NCI-H82 treated with DMSO at 0.1 percent for 48 hours (cell line): ENCODE measurements around the gene SCGB1A1.

Experiments
- DNase-seq: peaks from one replicate; lab custom pipeline; 2025; ENCODE audit not compliant: unreplicated experiment; lab: John Stamatoyannopoulos, UW

The SCGB1A1 gene

DNA sequence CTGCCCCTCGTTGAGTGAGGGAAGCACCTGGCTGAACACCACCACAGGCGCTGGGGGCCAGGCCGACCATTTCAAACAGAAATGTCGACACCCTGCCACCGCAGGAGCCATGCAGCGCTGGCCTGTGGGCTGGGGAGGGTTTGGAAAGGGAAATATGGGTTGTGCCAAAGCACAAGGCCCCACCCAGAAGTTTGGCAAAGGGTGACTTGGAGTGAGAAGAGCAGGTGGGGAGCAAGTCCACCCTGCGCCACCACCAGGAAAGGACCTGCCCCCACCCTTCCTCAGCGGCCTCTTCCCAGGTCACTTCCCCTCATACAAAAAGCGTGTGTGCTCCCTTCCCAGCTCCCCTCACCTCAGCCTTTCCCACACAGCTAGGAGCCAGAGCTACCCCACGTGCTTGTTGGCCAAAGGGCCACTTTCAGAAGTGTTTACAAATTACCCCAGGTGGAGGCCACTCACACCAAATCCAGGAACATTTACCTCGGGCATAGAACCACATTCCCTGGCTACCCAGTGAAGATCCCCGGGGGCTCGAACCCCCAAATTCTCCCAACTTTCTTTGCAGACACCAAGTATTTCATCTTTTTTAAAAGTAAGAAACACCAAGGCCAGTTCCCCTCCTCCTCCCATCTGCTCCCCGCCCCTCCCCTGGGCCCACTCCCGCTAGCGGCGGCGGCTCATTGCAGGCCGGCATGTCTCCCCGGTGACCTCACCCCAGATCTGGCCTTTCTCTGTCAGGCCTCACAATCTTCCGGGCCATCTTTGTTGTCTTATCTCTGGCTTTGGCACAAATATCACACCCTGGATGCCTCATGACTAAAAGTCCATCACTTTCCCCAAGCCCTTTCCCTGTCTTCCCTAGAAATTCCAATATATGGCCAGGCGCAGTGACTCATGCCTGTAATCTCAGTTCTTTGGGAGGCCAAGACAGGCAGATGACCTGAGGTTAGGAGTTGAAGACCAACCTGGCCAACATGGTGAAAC, 20.5 kb upstream of the SCGB1A1 start:
- no peak for DNase-seq

DNA sequence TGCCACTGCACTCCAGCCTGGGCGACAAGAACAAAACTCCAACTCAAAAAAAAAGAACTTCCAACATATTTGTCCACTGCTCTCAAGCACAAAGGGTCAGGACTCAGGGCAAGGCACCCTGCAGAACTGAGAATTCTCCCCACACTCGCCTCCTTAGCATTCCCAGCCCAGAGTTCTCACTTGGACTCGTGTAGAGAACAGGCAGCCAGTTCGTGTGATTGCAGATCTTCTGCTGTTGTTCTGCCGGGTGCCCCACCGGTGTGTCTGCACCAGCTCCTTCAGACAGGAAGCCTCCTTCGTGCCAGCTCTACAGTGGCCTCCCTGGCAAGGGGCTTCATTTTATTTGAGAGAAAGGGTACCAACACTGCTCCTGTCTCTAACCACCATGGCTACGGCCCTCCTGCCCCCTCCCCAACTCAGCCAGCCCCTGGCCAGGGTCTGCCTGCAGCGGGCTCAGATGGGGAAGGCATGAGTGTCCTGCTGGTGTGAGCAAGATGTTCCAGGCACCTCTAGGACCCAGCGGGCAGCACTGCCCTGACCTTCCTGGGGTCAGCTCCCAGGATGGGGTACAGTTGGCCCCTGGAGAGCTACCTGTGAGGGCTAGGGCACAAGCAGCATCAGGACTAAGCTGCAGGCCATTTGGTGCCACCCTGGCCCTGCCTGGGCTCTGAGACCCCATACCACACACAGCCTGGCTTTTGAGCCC, 19.5 kb upstream of the SCGB1A1 start:
- no peak for DNase-seq

DNA sequence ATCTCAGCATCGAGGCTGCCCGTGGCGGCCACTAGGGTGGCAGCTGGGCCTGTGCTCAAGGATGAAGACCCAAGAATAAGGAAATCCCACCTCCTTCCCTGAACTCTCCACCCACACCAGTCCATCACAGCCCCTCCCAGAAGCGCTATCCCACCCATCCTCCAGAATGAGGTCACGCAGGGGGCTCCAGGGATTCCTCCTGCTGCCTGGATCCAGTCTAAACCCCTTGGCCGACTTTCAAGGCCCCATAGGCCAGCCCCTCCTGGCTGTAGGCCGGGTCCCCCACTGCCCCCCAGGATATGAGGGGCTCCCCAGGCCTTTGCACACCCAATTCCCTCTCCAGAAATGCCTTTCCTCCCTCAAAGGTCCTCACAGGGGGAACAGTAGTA, 19.0 kb upstream of the SCGB1A1 start:
- no peak for DNase-seq

DNA sequence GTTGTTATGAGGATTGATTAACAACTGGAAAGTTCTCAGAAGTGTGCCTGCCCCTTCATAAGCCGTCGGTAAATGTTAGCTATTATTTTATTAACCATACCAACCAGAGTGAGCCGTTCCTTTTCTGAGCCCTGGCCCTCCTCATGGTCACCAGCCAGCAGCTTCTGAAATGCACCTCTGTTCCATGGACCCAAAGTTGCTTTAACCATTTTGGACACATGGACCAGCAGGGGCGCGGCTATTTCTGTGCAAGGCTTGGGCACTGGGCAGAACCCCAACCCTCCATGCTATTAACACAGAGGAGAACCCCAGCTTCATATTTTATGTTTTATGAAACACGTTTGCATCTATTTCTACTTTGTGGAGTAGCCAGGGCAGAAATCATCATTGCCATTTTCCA, 18.6 kb upstream of the SCGB1A1 start:
- DNase-seq = no peak

DNA sequence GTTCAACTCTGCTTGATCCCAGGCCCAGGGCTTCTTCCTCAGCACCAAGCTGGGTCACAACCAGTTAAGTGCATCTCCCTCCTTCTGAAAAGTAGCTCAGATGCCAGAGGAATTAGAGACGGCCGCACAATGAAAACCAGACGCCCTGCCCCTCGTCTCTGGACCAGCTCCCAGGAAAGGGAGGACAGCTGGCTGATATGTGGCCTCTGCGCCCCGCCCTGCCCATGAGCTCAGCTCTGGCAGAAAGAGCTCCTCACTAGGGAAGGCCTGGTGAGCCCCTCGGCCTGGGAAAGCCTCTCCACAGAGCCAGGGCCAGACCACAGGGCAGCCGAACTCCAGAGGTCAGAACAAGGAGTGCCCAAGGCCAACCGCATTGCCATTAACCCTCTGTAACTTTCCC, 18.1 kb upstream of the SCGB1A1 start:
- no peak for DNase-seq

DNA sequence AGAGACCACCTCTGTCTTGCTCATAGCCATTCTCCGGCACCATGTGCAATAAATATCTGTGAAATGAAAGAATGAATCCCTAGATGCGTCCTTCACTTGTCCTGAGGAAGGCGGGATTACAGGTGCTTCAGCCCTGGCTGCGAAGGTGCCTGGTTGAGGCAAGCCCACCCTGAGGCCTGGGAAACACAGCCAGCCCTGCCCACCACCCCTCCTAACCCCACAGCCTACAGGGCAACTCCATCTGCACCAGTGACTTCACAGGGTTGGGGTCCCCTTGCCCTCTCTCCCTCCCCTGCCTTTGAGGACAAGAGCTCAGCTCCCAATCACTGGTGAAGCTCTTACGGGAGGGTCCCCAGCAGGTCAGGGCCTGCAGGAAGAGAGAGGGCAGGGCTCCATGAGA, 17.5 kb upstream of the SCGB1A1 start:
- no peak for DNase-seq

DNA sequence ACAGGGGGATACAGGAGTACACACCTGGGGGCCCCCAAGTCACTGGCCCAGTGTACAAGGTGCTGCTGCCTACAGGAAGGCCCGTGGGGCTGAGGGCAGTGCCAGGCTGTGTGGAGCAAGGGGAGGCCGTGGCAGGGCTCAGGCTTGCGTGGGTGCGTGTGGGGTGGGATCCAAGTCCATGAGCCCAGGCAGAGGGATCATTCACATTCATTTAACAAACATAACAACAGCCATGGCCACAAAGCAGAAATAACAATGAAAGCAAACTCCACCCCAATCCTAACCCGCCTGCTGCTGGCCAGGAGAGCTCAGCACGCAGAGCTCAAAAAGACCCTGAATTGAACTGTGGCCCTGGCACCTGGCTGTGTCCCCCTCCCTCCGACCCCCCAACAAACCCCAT, 17.0 kb upstream of the SCGB1A1 start:
- DNase-seq = no peak

DNA sequence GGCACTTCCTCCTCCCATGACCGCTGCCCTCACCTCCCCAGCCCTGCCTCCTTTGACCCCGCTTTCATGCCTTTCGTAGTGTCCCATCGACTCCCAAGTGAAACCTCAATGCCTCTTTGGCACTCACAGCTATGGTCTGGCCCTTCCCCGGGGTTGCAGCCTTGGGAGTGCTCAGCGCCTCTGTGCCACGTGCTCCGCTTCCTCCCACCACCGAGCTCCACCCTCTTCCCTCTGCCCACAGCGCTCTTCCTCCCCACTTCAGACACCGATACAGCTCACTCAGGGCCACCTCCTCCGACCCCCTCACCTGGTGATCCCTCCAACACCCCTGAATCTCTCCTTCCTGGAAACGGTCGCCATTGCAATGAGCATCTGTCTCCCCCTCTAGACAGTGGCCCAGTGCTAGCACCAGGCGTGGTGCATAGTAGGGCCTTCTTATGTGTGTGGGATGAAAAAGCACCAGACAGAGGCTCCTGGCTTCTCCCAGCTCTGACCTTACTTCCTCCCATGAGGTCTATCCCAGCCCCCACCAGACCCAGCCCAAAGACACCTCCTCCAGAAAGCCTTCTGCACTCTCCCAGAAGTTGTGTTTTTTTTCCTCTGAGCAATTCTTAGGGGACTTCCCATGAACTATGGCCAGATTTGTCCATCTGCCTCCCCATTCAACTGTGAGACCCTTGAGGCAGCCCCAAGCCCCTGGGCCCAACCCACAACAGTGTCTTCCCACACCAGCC, 16.4 kb upstream of the SCGB1A1 start:
- DNase-seq = no peak

DNA sequence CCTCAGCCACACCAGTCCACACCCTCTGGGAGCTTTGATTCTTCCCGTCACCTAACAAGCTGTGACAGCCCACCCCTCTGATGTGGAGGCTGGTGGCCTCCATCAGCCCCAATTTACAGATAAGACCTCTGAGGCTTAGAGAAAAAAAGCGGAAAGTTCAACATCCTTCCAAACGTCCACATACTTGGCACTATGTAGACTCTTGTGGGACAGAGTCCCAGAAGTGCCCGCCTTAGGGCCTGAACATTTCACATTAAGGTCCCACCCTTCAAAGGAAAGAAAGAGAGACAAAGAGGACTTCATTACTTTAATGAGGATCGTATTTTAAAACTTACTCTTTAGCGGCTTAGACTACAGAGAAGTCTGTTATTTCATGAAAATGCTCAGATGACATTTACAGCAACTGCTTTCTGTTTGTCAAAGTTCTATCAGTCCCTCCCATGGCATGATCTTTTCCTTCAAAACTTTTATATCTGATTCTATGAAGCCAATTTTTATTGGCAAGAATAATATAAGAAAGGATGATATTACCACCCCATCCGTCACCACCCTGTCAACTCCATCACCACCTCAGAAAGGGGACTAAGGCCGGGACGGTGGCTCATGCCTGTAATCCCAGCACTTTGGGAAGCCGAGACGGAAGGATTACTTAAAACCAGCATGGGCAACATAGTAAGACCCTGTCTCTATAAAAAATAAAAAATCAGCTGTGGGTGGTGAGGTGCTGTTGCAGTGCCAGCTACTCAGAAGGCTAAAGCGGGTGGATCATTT, 15.7 kb upstream of the SCGB1A1 start:
- DNase-seq = no peak

DNA sequence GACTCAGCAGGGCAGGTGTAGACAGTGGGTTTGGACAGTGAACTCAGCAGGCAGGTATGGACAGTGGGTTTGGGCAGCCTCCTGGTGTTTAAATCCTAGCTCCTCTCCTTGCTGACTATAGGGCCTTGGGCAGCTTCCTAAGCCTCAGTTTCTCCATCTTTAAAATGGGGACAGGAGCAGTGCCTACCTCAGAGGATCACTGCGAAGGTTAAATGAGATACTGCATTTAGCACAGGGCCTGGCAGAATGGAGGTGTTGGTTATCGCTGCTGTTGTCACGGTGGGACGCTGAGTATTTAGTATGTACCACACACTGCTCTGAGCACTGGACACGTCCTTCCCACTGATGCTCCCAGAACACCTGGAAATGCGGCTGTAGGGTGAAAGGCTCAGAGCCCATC, 14.4 kb upstream of the SCGB1A1 start:
- DNase-seq = no peak

DNA sequence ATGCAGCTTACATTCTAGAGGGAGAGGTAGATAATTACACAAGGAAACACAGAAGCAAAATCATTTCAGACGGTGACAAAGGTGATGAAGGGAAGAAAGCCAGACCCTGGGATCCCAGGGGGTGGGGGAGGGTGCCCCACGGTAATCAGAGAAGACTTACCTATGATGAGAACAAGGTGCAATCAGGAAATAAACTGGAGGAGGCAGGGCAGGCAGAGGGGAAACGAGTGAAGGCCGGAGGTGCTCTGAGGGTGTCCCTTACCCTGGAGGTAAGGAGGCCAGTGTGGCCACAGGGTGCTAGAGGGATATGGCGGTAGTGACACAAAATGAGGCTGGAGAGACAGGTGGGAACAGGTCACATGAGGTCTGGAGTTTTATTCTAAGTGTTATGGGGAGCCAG, 13.9 kb upstream of the SCGB1A1 start:
- no peak for DNase-seq

DNA sequence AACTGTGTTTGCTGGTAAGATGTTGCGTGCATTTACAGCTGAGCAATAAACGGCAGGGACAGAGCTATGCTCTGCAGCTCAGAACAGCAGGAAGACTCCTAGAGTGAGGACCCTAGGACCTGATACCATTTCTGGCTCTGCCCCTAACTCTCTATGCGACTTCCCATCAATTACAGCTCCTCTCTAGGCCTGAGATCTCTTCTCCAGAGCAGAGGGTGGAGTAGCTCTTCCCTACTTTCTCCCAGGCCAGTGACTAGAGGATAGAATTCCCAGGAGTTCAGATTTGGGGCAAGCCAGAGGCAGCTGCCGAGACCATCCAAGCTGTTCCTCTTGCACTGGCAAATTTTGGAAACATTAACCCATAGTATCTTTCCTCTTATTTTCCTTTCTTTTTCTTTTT, 12.8 kb upstream of the SCGB1A1 start:
- no peak for DNase-seq

DNA sequence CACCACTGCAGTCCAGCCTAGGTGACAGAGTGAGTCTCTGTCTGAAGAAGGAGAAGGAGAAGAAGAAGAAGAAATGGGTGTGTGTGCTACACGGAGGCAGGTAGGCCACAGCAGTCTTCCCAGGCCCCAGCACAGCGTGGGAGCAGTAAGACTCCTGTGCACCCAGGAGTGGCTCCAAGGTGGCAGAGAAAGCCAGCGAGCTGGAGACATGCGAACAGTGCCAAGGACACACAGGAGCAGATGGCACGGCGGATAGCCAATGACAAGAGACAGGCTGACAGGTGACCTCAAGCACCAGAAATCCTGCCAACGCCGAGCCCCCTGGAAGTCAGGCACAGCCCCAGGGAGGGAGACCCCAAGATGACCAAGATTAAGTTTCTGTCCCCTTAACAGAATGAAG, 9.0 kb upstream of the SCGB1A1 start:
- DNase-seq = no peak

DNA sequence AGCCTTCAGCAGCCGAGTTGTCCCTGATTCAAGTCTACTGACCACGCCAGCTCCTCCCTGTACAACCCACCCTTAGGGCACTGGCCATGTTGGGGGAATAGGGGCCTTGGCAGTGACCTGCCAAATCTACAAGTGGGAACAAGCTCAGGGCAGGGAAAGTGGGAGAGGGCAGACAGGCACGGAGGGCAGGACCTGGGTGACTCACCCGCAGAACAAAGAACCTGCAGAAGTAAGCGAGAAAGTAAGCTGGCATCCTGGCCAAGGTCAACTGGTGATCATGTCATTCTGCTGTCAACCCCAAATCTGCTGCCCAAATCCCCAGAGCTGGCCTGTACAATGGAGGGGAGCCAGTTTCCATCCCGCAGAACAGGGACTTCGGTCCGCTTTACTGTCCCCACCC, 7.9 kb upstream of the SCGB1A1 start:
- no peak for DNase-seq

DNA sequence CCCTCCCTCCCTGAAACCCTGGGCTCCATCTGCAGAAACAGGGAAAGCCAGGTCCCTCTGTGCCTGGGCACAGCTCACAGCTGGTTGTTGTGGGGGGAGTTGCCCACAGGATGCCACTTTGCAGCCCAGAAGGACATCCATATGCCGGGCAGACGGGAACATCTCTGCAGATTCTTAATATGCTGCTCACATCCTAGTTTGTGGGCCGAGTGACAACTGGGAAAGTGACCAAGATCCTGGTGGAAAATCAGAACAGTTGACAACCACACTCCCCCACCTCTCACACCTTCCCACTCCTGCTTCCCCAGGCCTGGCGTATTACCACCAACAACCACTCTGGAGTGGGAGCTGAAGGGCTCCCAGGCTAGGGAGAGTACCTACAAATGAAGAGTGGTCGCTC, 7.3 kb upstream of the SCGB1A1 start:
- no peak for DNase-seq

DNA sequence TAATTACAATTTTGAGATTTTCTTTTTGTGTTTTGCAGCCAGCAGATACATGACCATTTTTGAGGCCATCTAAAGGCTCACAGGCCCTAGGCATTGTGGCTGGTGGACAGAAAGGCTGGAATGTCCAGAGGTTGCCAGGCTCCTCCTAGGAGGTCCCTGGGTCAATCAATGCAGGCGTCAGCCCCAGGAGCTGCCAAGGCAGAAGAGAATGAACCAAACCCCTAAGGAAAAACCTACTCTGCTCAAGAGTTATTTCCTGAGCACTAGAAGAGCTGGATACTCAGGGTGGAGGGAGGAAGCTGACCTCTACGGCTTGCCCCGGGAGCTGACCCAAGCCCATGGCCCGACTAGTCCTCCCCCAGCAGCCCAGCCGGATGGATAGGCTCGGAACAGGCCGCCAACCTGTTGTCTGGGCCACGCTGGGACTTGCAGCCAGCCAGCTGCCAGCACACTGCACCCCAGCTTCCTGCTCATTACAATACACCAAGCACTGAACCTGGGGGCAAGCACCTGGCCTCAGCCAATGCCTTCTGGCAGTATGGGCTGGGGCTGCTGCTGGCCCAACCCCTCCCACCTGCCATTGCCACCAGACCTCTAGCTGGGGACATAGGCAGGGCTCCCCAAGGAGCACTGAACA, 5.7 kb upstream of the SCGB1A1 start:
- no peak for DNase-seq

DNA sequence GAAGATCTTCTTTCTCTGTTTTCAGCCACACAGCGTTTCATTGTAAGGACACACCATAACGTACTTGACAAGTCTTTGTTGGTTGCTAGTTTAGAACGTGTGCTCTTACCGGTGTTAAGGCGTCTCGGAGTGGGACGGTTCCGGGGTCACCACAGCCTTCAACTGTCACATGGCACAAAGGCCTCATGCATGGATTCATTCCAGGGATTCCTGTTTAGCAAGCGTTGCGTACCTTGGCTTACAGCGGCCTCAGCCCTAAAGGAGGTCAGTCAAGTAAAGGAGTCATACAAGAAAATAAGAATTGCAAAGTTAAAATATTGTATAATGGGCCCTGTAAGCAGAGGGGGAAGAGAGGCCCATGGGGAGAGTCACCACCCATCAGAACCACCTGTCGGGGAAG, 2.2 kb upstream of the SCGB1A1 start:
- DNase-seq = no peak

DNA sequence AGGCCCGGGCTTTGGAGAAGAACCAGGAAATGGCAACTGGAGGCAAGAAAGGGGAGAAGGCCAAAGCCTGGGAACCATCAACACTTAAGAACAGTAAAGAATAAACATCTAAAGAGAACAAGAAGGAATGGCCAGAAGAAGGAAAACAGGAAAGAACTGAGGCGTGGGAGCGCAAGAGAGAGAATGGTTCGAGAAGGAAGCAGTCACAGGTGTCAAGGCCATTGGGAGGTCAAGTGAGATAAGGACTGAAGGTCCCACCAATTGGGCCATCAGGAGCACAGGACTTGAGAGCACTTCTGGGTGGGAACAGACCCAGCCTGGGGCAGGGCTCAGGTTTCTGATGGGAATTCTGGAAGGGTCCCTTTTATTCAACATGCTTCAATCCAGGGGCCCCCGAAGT, 697 bp upstream of the SCGB1A1 start:
- DNase-seq = no peak

DNA sequence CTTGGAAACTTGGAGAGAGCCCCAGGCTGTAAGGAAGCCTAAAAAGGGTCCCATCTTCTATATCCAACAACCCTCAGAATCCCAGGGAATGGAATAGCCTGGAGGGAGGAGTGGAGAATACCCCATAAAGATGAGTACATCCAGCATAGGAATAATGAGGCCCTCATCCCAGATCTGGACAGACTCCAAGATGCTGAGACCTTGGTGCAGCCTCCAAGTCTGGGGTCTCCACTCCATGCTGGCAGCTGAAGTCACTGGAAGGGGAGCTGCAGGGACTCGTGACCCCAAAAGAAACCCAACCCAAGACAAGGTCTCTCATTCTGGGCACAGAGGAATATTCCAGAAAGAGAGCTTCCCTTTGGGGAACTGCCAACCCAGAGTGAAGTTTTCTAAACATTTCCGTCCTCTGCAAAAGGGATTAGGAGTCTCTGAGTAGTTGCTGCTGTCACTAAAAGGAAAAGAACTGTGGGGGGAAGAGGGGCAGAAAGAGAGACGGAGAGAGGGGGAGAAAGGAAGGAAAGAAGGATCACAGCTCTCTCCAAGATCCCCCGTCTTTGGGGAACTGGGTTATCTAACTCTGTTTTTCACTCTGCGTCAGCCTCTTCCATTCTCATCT, 589 bp downstream of the SCGB1A1 start:
- no peak for DNase-seq

DNA sequence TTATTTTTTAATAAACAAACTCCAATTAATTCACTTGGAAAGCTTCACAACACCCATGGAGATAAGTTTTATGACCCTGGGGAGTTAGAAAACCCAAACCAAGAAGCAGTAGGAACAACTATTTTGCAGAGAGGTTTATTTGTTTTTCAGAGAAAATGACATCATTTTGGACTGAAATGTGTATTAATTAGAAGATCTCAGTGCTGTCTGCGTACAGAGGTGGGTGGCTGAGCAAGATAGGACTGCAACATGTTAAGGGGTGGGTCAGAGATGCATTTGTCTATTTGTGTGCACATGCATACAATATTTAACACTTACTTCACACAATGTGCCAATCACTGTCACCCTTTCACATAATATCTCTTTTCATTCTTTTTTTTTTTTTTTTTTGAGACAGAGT, 1.1 kb downstream of the SCGB1A1 start:
- DNase-seq = no peak
